Astrocyte (in vitro differentiated cells and primary cell): ENCODE data around the gene COG7. TPM values are rescaled to one million over a fixed set of nuclear protein-coding genes. Genes with fewer than 3 reads are reported as not detected.
"Not testable (repeated sequence)": the region's sequence is repeated elsewhere in the genome, so short reads cannot be mapped to it uniquely, and the experiment has no call there.

ENCODE experiments used
- DNase-seq: peaks from one replicate; pipeline ENCODE4 v3.0.0-alpha.2; 2010; ENCODE audit warnings: low read depth
- FAIRE-seq: peaks from 2 replicates; lab custom pipeline; 2011; peaks lifted over from hg19 to GRCh38; lab: Jason Lieb, UNC
- H2AFZ ChIP-seq: 2 replicates; pipeline ENCODE4 v1.6.0; 2012; ENCODE audit warnings: low read depth, low read length, inconsistent platforms
- H3K27ac ChIP-seq: 2 replicates; pipeline ENCODE4 v1.5.1; 2011; ENCODE audit warnings: low read depth, low read length, inconsistent platforms
- H3K27me3 ChIP-seq: 2 replicates; pipeline ENCODE4 v1.6.0; 2011; ENCODE audit warnings: low read length, inconsistent platforms; ENCODE audit not compliant: insufficient read depth
- H3K36me3 ChIP-seq: 2 replicates; pipeline ENCODE4 v1.5.1; 2011; ENCODE audit warnings: low read length, inconsistent platforms; ENCODE audit not compliant: insufficient read depth
- H3K4me1 ChIP-seq: 2 replicates; pipeline ENCODE4 v1.5.1; 2011; ENCODE audit warnings: low read length, inconsistent platforms; ENCODE audit not compliant: insufficient read depth
- H3K4me2 ChIP-seq: 2 replicates; pipeline ENCODE4 v1.6.0; 2012; ENCODE audit warnings: low read length, inconsistent platforms
- H3K4me3 ChIP-seq: 2 replicates; pipeline ENCODE4 v1.5.1; 2011; ENCODE audit warnings: low read depth, mild to moderate bottlenecking, low read length, inconsistent platforms; ENCODE audit not compliant: insufficient read depth
- H3K79me2 ChIP-seq: 2 replicates; pipeline ENCODE4 v1.6.0; 2012; ENCODE audit warnings: mild to moderate bottlenecking, low read length, inconsistent platforms; ENCODE audit not compliant: insufficient read depth
- H3K9ac ChIP-seq: 2 replicates; pipeline ENCODE4 v1.6.0; 2012; ENCODE audit warnings: mild to moderate bottlenecking, low read length, inconsistent platforms
- H3K9me3 ChIP-seq: 2 replicates; pipeline ENCODE4 v1.5.1; 2012; ENCODE audit warnings: low read depth, mild to moderate bottlenecking, low read length, inconsistent platforms; ENCODE audit not compliant: insufficient read depth
- H4K20me1 ChIP-seq: 2 replicates; pipeline ENCODE4 v1.6.0; 2012; ENCODE audit warnings: low read length, inconsistent platforms; ENCODE audit not compliant: insufficient read depth
- H3K27ac Mint-ChIP-seq: one replicate; pipeline ENCODE4 v1.8.0; 2021; ENCODE audit warnings: mild to moderate bottlenecking, mixed read lengths; ENCODE audit not compliant: unreplicated experiment
- H3K27me3 Mint-ChIP-seq: one replicate; pipeline ENCODE4 v1.8.0; 2021; ENCODE audit warnings: low read depth, mixed read lengths; ENCODE audit not compliant: unreplicated experiment
- H3K36me3 Mint-ChIP-seq: one replicate; pipeline ENCODE4 v1.8.0; 2021; ENCODE audit warnings: low read depth, mixed read lengths; ENCODE audit not compliant: unreplicated experiment
- H3K4me1 Mint-ChIP-seq: one replicate; pipeline ENCODE4 v1.8.0; 2021; ENCODE audit warnings: low read depth, mixed read lengths; ENCODE audit not compliant: unreplicated experiment
- H3K4me3 Mint-ChIP-seq: one replicate; pipeline ENCODE4 v1.8.0; 2021; ENCODE audit warnings: mild to moderate bottlenecking, moderate library complexity, mixed read lengths; ENCODE audit not compliant: unreplicated experiment
- H3K9me3 Mint-ChIP-seq: one replicate; pipeline ENCODE4 v1.8.0; 2021; ENCODE audit warnings: mild to moderate bottlenecking, mixed read lengths; ENCODE audit not compliant: unreplicated experiment
- CTCF ChIP-seq: IDR thresholded peaks from 2 replicates; pipeline ENCODE4 v1.5.1; 2011; ENCODE audit warnings: low read depth, mild to moderate bottlenecking, inconsistent platforms, low read length, moderate library complexity; ENCODE audit not compliant: insufficient read depth
- EZH2 ChIP-seq: IDR thresholded peaks from 2 replicates; pipeline ENCODE4 v1.6.1; 2012; ENCODE audit warnings: mild to moderate bottlenecking, low read length, inconsistent platforms; ENCODE audit not compliant: insufficient read depth
- total RNA-seq: library from RNA; stranded (reverse); gene quantifications from 2 replicates; pipeline ENCODE4 v1.2.1, GENCODE V29; 2021

The COG7 gene
- total RNA-seq, 1 donor from 2014 or later, result 19.8 TPM

DNA sequence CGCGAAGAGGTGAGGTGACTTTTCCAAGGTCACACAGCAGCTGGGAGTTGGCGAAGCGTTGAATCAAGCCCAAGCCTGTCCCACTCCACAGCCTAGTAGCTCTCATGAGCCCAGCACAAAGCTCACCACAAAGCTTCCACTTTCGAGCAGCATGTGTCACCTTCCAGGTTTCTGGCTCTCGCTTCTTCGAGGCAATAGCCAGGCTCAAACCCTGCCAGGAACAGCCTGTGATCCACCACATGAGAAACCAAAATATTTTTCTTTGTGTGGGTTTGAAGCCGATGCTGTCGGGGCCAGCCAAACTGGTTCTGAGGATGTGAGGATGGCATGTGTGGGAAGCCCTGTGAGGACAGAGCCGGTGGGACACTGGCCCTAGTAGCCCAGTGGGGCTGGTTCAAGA lies 68.1 kb downstream of the COG7 start:
- Histone ChIP-seq H3K4me3 (no peak overlapping the region), H3K9ac (no peak overlapping the region), H3K36me3 (no peaks in the 10 kb centered on the region), H4K20me1 (no peaks in the 10 kb centered on the region), H3K9me3 (no peaks in the 10 kb centered on the region), H2AFZ (no peak overlapping the region), H3K4me1 (no peaks in the 10 kb centered on the region), H3K27ac (no peak overlapping the region), H3K27me3 (no peaks in the 10 kb centered on the region), H3K79me2 (no peaks in the 10 kb centered on the region), H3K4me2 (no peak overlapping the region)
- FAIRE-seq, result no peak
- no peak for TF ChIP-seq CTCF
- no peak for TF ChIP-seq EZH2
- H3K36me3 Mint-ChIP-seq, result peaks cover 11% of the 10 kb centered on the region
- no peaks in the 10 kb centered on the region for H3K9me3 Mint-ChIP-seq
- no peak overlapping the region for H3K4me3 Mint-ChIP-seq
- H3K4me1 Mint-ChIP-seq, result no peaks in the 10 kb centered on the region
- peaks cover 5% of the 10 kb centered on the region for H3K27me3 Mint-ChIP-seq
- peak; percentile 40 for DNase-seq
- H3K27ac Mint-ChIP-seq, result no peak overlapping the region

- no peak overlapping the region for H3K9ac ChIP-seq
- H3K4me1 Mint-ChIP-seq, result no peaks in the 10 kb centered on the region
- H3K27me3 Mint-ChIP-seq, result peaks cover 15% of the 10 kb centered on the region
- no peaks in the 10 kb centered on the region for H3K9me3 Mint-ChIP-seq
- no peak overlapping the region for H3K27ac Mint-ChIP-seq
- H3K9me3 ChIP-seq, result no peaks in the 10 kb centered on the region
- no peak overlapping the region for H3K4me3 Mint-ChIP-seq
- no peaks in the 10 kb centered on the region for H3K4me1 ChIP-seq
- H4K20me1 ChIP-seq, result no peaks in the 10 kb centered on the region
- no peak overlapping the region for H3K27ac ChIP-seq
- no peaks in the 10 kb centered on the region for H3K36me3 ChIP-seq
- no peak overlapping the region for H2AFZ ChIP-seq
- H3K79me2 ChIP-seq, result no peaks in the 10 kb centered on the region
- TF ChIP-seq EZH2 (no peak), CTCF (no peak)
- FAIRE-seq, result no peak
- H3K4me2 ChIP-seq, result no peak overlapping the region
- no peaks in the 10 kb centered on the region for H3K27me3 ChIP-seq
- H3K36me3 Mint-ChIP-seq, result peaks cover 4% of the 10 kb centered on the region
- no peak overlapping the region for H3K4me3 ChIP-seq
- DNase-seq, result no peak
Measured at GRCh38 chr16:23383881-23384280, 69.1 kb downstream of the COG7 start.

DNA sequence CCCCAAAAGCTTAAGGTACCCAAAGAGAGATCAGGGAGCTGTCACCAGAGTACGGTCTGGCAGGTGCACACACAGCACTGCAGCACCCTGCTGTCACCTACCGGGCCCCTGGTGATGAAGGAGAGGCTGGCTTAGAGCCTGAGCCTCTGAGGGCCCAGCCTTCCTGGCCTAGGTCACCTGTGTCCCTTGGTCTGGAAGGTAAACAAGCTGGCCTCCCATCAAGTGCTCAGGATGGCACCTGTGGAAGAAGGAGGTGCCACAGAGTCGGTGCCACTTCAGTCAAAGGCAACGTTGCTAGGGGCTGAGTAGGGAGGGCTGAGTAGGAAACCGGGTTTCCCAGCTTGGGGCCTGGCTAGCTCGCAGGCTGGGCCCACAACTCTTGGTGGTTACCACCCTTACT lies 70.7 kb downstream of the COG7 start:
- H3K27me3 ChIP-seq, result no peaks in the 10 kb centered on the region
- H3K9ac ChIP-seq, result no peak overlapping the region
- no peak overlapping the region for H3K4me3 Mint-ChIP-seq
- no peaks in the 10 kb centered on the region for H3K9me3 ChIP-seq
- no peak overlapping the region for H3K27ac Mint-ChIP-seq
- H3K4me3 ChIP-seq, result no peak overlapping the region
- no peaks in the 10 kb centered on the region for H3K36me3 ChIP-seq
- no peaks in the 10 kb centered on the region for H3K4me1 Mint-ChIP-seq
- H4K20me1 ChIP-seq, result no peaks in the 10 kb centered on the region
- FAIRE-seq (no peak), DNase-seq (no peak)
- H3K79me2 ChIP-seq, result no peaks in the 10 kb centered on the region
- no peak overlapping the region for H3K27ac ChIP-seq
- no peaks in the 10 kb centered on the region for H3K9me3 Mint-ChIP-seq
- peaks cover 24% of the 10 kb centered on the region for H3K27me3 Mint-ChIP-seq
- TF ChIP-seq CTCF (no peak), EZH2 (no peak)
- H2AFZ ChIP-seq, result no peak overlapping the region
- H3K4me2 ChIP-seq, result no peak overlapping the region
- no peaks in the 10 kb centered on the region for H3K4me1 ChIP-seq
- no peaks in the 10 kb centered on the region for H3K36me3 Mint-ChIP-seq

- H3K9me3 Mint-ChIP-seq, H3K36me3 Mint-ChIP-seq, H3K79me2 ChIP-seq, H3K4me1 Mint-ChIP-seq, FAIRE-seq, H3K4me3 ChIP-seq, H2AFZ ChIP-seq, H3K4me3 Mint-ChIP-seq, H3K9me3 ChIP-seq, H3K4me2 ChIP-seq, H3K4me1 ChIP-seq, H3K36me3 ChIP-seq, H3K27me3 ChIP-seq, H3K27ac Mint-ChIP-seq, H3K9ac ChIP-seq, H4K20me1 ChIP-seq, DNase-seq, H3K27ac ChIP-seq: not testable (repeated sequence)
- H3K27me3 Mint-ChIP-seq, result peaks cover 24% of the 10 kb centered on the region
Measured at GRCh38 chr16:23381702-23382101, 71.3 kb downstream of the COG7 start.
